ENCODE results near the gene GNG7. TPM values are rescaled to one million over a fixed set of nuclear protein-coding genes. Genes with fewer than 3 reads are reported as not detected.
"Not testable (repeated sequence)": the region's sequence is repeated elsewhere in the genome, so short reads cannot be mapped to it uniquely, and the experiment has no call there.

The GNG7 gene
- total RNA-seq, 1 experiment from 2014 or later = 0.87 TPM

- H3K4me3 Mint-ChIP-seq (ENCODE audit: low read depth, unreplicated experiment) = no peak overlapping the region
- H3K4me1 Mint-ChIP-seq (ENCODE audit: low read depth, unreplicated experiment) = peaks cover 8% of the 10 kb centered on the region
- no peaks in the 10 kb centered on the region for H3K27me3 Mint-ChIP-seq (ENCODE audit: unreplicated experiment)
- intact Hi-C loops (cut with micrococcal nuclease; ENCODE audit: unreplicated experiment) = no loop called here
- no peaks in the 10 kb centered on the region for H3K9me3 Mint-ChIP-seq (ENCODE audit: low read depth, unreplicated experiment)
- H3K36me3 Mint-ChIP-seq (ENCODE audit: insufficient read depth, unreplicated experiment) = peaks cover 4% of the 10 kb centered on the region
- no peak for TF ChIP-seq CTCF (IDR thresholded peaks at IDR 0.05; ENCODE audit: unreplicated experiment)
- BruUV-seq (replicated peaks) = no TSS peak
- no peak overlapping the region for H3K27ac Mint-ChIP-seq (ENCODE audit: unreplicated experiment)
- DNase-seq = peak; percentile 24
- CTCF ChIA-PET = interaction anchor here (0.6 to 1.0 kb wide), 4 partner anchors 54 to 238 kb away, joined by 3 to 5 read pairs (median 4); no protein-coding TSS in a partner anchor
Observed at GRCh38 chr19:2469102-2469914, 233.2 kb downstream of the GNG7 start.

- intact Hi-C loops (cut with micrococcal nuclease; ENCODE audit: unreplicated experiment) = no loop called here
- no peak for DNase-seq
- no peak overlapping the region for H3K4me3 Mint-ChIP-seq (ENCODE audit: low read depth, unreplicated experiment)
- peaks cover 8% of the 10 kb centered on the region for H3K4me1 Mint-ChIP-seq (ENCODE audit: low read depth, unreplicated experiment)
- BruUV-seq (replicated peaks) = no TSS peak
- H3K36me3 Mint-ChIP-seq (ENCODE audit: insufficient read depth, unreplicated experiment) = peaks cover 4% of the 10 kb centered on the region
- no peak for TF ChIP-seq CTCF (IDR thresholded peaks at IDR 0.05; ENCODE audit: unreplicated experiment)
- no peaks in the 10 kb centered on the region for H3K27me3 Mint-ChIP-seq (ENCODE audit: unreplicated experiment)
- no peak overlapping the region for H3K27ac Mint-ChIP-seq (ENCODE audit: unreplicated experiment)
- H3K9me3 Mint-ChIP-seq (ENCODE audit: low read depth, unreplicated experiment) = no peaks in the 10 kb centered on the region
- CTCF ChIA-PET = interaction anchor here (0.7 to 0.9 kb wide), 2 partner anchors 54 to 140 kb away, joined by 5 read pairs; no protein-coding TSS in a partner anchor
Observed at GRCh38 chr19:2468596-2468995, 233.9 kb downstream of the GNG7 start.

GRCh38 chr19:2464389-2464788, 238.1 kb downstream of the GNG7 start:
- Mint-ChIP-seq H3K27me3 (ENCODE audit: unreplicated experiment) (no peaks in the 10 kb centered on the region), H3K9me3 (ENCODE audit: low read depth, unreplicated experiment) (no peaks in the 10 kb centered on the region), H3K4me3 (ENCODE audit: low read depth, unreplicated experiment) (no peak overlapping the region), H3K27ac (ENCODE audit: unreplicated experiment) (peak overlapping the region; percentile 39), H3K36me3 (ENCODE audit: insufficient read depth, unreplicated experiment) (peaks cover 12% of the 10 kb centered on the region), H3K4me1 (ENCODE audit: low read depth, unreplicated experiment) (peaks cover 1% of the 10 kb centered on the region)
- TF ChIP-seq CTCF (IDR thresholded peaks at IDR 0.05; ENCODE audit: unreplicated experiment) = no peak
- CTCF ChIA-PET = interaction anchor here (0.6 kb wide), 1 partner anchor 652 kb away, joined by 13 read pairs; no protein-coding TSS in a partner anchor
- BruUV-seq (replicated peaks) = no TSS peak
- intact Hi-C loops (cut with micrococcal nuclease; ENCODE audit: unreplicated experiment) = no loop called here
- DNase-seq = no peak

- CTCF ChIA-PET = interaction anchor here (0.6 to 1.4 kb wide), 2 partner anchors 13 to 652 kb away, joined by 4 to 13 read pairs; no protein-coding TSS in a partner anchor
- H3K27ac Mint-ChIP-seq (ENCODE audit: unreplicated experiment); H3K4me1 Mint-ChIP-seq (ENCODE audit: low read depth, unreplicated experiment); intact Hi-C loops (cut with micrococcal nuclease; ENCODE audit: unreplicated experiment); BruUV-seq (replicated peaks); H3K27me3 Mint-ChIP-seq (ENCODE audit: unreplicated experiment); H3K9me3 Mint-ChIP-seq (ENCODE audit: low read depth, unreplicated experiment); H3K36me3 Mint-ChIP-seq (ENCODE audit: insufficient read depth, unreplicated experiment); DNase-seq; H3K4me3 Mint-ChIP-seq (ENCODE audit: low read depth, unreplicated experiment): not testable (repeated sequence)
Observed at GRCh38 chr19:2463694-2464093, 238.8 kb downstream of the GNG7 start.

Data from Calu3 (cell line).